ENCODE results near the gene PDF. TPM values are rescaled to one million over a fixed set of nuclear protein-coding genes. Genes with fewer than 3 reads are reported as not detected.
A peak's percentile ranks its signal among the peaks of the same experiment; 100 is the strongest.

PDF gene
- polyA plus RNA-seq, 6 donors from 2014 or later = 8.7 to 16.0 (median 11.1) TPM

GRCh38 chr16:69329369-69330285 is 761 bp downstream of the PDF start:
- no peaks in the 10 kb centered on the region for H3K36me3 Mint-ChIP-seq
- H3K4me3 Mint-ChIP-seq = peak overlapping the region; percentile 66 to 92 (median 80)
- ATAC-seq (ENCODE audit: low read depth in 2 of 2) (peak; percentile 51 to 56), DNase-seq (no peak)
- peaks cover 22 to 37% (median 26%) of the 10 kb centered on the region in 3 donors for H3K4me1 Mint-ChIP-seq
- no peaks in the 10 kb centered on the region for H3K9me3 Mint-ChIP-seq
- H3K27ac Mint-ChIP-seq = peak overlapping the region in 3 of 6 donors; percentile 6 to 75 (median 39)
- H3K27me3 Mint-ChIP-seq = no peaks in the 10 kb centered on the region

GRCh38 chr16:69328854-69329316 is 1.5 kb downstream of the PDF start:
- no peak for DNase-seq
- no peaks in the 10 kb centered on the region for H3K27me3 Mint-ChIP-seq
- H3K9me3 Mint-ChIP-seq = no peaks in the 10 kb centered on the region
- H3K36me3 Mint-ChIP-seq = no peaks in the 10 kb centered on the region
- H3K27ac Mint-ChIP-seq = peak overlapping the region in 2 of 6 donors; percentile 39 to 53
- no peak for ATAC-seq (ENCODE audit: low read depth in 2 of 2)
- peak overlapping the region; percentile 66 to 92 (median 80) for H3K4me3 Mint-ChIP-seq
- H3K4me1 Mint-ChIP-seq = peaks cover 22 to 37% (median 29%) of the 10 kb centered on the region in 3 donors

GRCh38 chr16:69327585-69328310 is 2.6 kb downstream of the PDF start:
- Mint-ChIP-seq H3K9me3 (no peaks in the 10 kb centered on the region), H3K4me3 (peak overlapping the region in 2 of 8 donors; percentile 74 to 90), H3K27ac (peak overlapping the region in 1 of 6 donors; percentile 26), H3K27me3 (no peaks in the 10 kb centered on the region), H3K36me3 (no peaks in the 10 kb centered on the region), H3K4me1 (peaks cover 20 to 36% (median 29%) of the 10 kb centered on the region in 3 donors)
- no peak for DNase-seq
- no peak for ATAC-seq (ENCODE audit: low read depth in 2 of 2)

DNA sequence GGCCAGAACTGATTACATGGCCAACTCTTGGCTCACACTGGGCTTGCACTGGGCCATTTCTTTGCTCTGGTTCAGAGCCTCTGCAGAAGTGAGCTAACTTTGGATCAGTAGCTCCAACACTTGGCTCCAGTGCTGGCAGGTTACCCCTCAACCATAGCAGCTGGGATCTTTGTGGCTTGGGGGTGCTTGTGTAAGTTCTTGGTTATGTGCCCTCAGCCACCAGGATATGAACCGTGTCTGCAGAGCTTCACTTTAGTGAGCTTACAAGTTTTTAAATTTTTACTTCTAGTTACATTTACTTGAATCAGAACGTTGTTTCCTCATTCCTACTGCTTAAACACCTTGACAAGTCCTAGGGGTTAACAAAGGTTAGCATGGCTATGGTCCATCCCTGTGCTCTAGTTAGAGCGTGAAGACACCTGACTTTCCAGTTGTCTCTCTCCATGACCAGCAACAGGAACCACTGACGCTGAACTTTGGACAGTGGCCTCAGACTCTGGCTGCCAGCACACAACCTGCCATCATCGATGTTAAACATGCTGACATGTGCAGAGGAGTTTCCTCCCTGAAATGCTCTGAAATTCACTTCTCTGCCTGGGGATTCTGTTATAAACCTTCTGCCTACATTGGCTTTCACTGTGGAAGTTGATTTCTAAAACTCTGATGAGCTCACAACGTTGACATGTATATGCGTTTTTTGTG is 4.1 kb downstream of the PDF start:
- Mint-ChIP-seq H3K4me3 (peak overlapping the region in 1 of 8 donors; percentile 62), H3K9me3 (no peaks in the 10 kb centered on the region), H3K4me1 (peaks cover 25 to 39% (median 38%) of the 10 kb centered on the region in 3 donors), H3K27ac (no peak overlapping the region), H3K27me3 (no peaks in the 10 kb centered on the region), H3K36me3 (no peaks in the 10 kb centered on the region)
- ATAC-seq (ENCODE audit: low read depth in 2 of 2) (no peak), DNase-seq (no peak)

- Mint-ChIP-seq H3K4me3 (no peak overlapping the region), H3K27ac (peak overlapping the region in 2 of 6 donors; percentile 16 to 51), H3K36me3 (no peaks in the 10 kb centered on the region), H3K4me1 (peaks cover 23 to 40% (median 39%) of the 10 kb centered on the region in 3 donors), H3K27me3 (no peaks in the 10 kb centered on the region), H3K9me3 (no peaks in the 10 kb centered on the region)
- DNase-seq (no peak), ATAC-seq (ENCODE audit: low read depth in 2 of 2) (no peak)
Observed at GRCh38 chr16:69325784-69326171, 4.6 kb downstream of the PDF start.

DNA sequence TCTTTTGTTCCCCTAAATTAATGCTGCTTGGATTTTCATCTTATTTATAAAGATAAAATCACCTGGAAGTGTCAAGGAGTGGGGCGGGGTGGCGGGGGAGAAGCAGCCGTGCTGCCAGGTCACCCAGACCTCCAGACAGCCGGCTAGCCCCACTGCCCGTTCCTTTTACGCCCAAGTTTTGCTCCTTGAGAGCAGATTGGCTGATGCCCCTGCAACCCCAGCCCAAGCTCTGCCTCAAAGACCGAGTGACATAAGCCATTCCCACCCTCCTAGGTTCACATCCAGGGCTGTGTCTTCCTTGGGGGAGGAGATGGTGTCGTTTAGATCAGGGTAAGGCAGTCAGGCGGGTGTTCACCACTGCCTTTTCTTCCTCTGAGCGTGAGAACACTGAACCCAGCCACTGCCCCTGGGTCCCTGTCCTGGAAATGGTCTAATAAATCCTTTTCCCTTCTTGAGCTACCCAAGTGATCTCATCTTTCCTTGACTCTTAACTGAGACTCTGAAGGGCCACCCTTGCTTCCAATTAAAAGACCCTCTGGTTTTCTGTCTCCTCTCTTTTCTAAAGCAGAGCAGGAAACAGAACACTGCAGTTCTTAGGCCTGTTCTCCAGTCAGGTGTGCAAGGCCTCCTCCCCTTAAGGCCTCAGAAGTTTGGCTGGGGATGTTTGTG is 5.7 kb downstream of the PDF start:
- Mint-ChIP-seq H3K4me1 (peaks cover 22 to 40% (median 37%) of the 10 kb centered on the region in 3 donors), H3K27ac (peak overlapping the region in 3 of 6 donors; percentile 42 to 88 (median 54)), H3K27me3 (no peaks in the 10 kb centered on the region), H3K36me3 (peaks cover 0 to 2% of the 10 kb centered on the region in 2 donors), H3K4me3 (no peak overlapping the region), H3K9me3 (no peaks in the 10 kb centered on the region)
- DNase-seq (no peak), ATAC-seq (ENCODE audit: low read depth in 2 of 2) (no peak)

- no peak overlapping the region for H3K4me3 Mint-ChIP-seq
- H3K36me3 Mint-ChIP-seq = peaks cover 0 to 8% of the 10 kb centered on the region in 2 donors
- peak overlapping the region in 3 of 6 donors; percentile 42 to 88 (median 54) for H3K27ac Mint-ChIP-seq
- no peaks in the 10 kb centered on the region for H3K9me3 Mint-ChIP-seq
- H3K4me1 Mint-ChIP-seq = peaks cover 26 to 34% (median 31%) of the 10 kb centered on the region in 3 donors
- H3K27me3 Mint-ChIP-seq = no peaks in the 10 kb centered on the region
- ATAC-seq (ENCODE audit: low read depth in 2 of 2) = no peak
- DNase-seq = no peak
Observed at GRCh38 chr16:69324013-69324531, 6.3 kb downstream of the PDF start.

GRCh38 chr16:69323415-69323814 is 7.0 kb downstream of the PDF start:
- Mint-ChIP-seq H3K27ac (peak overlapping the region in 2 of 6 donors; percentile 49 to 71), H3K4me3 (no peak overlapping the region), H3K4me1 (peaks cover 26 to 29% (median 27%) of the 10 kb centered on the region in 3 donors), H3K36me3 (peaks cover 0 to 8% of the 10 kb centered on the region in 2 donors), H3K9me3 (no peaks in the 10 kb centered on the region), H3K27me3 (no peaks in the 10 kb centered on the region)
- DNase-seq = no peak
- no peak for ATAC-seq (ENCODE audit: low read depth in 2 of 2)

GRCh38 chr16:69322343-69322742 is 8.0 kb downstream of the PDF start:
- ATAC-seq (ENCODE audit: low read depth in 2 of 2) (no peak), DNase-seq (no peak)
- H3K27ac Mint-ChIP-seq = peak overlapping the region in 2 of 6 donors; percentile 16 to 63
- no peaks in the 10 kb centered on the region for H3K9me3 Mint-ChIP-seq
- H3K27me3 Mint-ChIP-seq = no peaks in the 10 kb centered on the region
- peak overlapping the region in 1 of 8 donors; percentile 44 for H3K4me3 Mint-ChIP-seq
- peaks cover 0 to 8% of the 10 kb centered on the region in 2 donors for H3K36me3 Mint-ChIP-seq
- peaks cover 22 to 29% (median 26%) of the 10 kb centered on the region in 3 donors for H3K4me1 Mint-ChIP-seq

DNA sequence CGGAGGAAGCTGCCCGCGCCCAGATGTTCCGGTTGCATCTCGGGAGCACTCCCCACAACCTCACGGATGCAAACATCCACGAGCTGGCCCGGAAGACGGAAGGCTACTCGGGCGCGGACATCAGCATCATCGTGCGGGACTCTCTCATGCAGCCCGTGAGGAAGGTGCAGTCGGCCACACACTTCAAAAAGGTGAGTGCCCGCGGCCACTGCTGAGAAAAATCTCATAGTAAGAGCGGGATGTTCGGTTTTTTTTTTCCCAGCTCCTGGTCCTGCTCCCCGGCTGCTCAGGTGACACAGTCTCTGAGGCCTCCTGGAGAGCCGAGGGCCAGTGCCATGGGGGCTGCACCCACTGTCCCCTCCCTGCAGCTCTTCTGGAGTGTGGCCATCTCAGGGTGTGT is 9.3 kb downstream of the PDF start:
- peak overlapping the region in 1 of 6 donors; percentile 41 for H3K27ac Mint-ChIP-seq
- no peak overlapping the region for H3K4me3 Mint-ChIP-seq
- H3K9me3 Mint-ChIP-seq = no peaks in the 10 kb centered on the region
- H3K27me3 Mint-ChIP-seq = no peaks in the 10 kb centered on the region
- H3K4me1 Mint-ChIP-seq = peaks cover 11 to 27% (median 20%) of the 10 kb centered on the region in 3 donors
- peaks cover 0 to 8% of the 10 kb centered on the region in 2 donors for H3K36me3 Mint-ChIP-seq
- DNase-seq = no peak
- no peak for ATAC-seq (ENCODE audit: low read depth in 2 of 2)

DNA sequence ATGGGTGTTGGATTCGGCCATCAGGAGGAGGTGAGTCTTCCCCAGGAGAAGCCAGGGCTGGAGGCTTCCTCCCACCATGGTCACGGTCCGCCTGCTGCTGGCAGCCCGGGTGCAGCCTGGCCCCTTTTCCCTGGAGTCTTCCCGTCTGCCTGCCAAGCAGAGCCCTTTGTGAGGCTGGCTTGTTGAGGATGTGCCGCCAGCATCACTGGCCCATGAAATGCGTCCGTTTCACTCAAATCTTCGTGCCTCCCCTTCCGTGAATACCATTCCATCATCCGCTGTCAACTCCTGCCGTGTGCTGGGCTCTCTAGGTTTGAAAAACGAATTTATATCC is 9.7 kb downstream of the PDF start:
- H3K36me3 Mint-ChIP-seq = peaks cover 0 to 8% of the 10 kb centered on the region in 2 donors
- DNase-seq (no peak), ATAC-seq (ENCODE audit: low read depth in 2 of 2) (no peak)
- H3K4me1 Mint-ChIP-seq = peaks cover 10 to 27% (median 16%) of the 10 kb centered on the region in 3 donors
- H3K4me3 Mint-ChIP-seq = no peak overlapping the region
- H3K9me3 Mint-ChIP-seq = no peaks in the 10 kb centered on the region
- no peaks in the 10 kb centered on the region for H3K27me3 Mint-ChIP-seq
- peak overlapping the region in 1 of 6 donors; percentile 41 for H3K27ac Mint-ChIP-seq

Data from naive B cell (primary cell).